Endothelial cell of umbilical vein (primary cell): ENCODE measurements around the gene MCC. TPM values are rescaled to one million over a fixed set of nuclear protein-coding genes. Genes with fewer than 3 reads are reported as not detected.

ENCODE experiments used
- BruUV-seq: library from RNA; stranded (reverse); fragments of 400-500 nt; replicated peaks from 2 replicates; lab custom pipeline; 2021; lab: Mats Ljungman, UMichigan
- CTCF ChIA-PET: fragments of 300-600, 350-600 bp; sonication (Branson Sonifier 250); formaldehyde crosslinking; loops from one replicate; lab custom pipeline; 2021; ENCODE audit warnings: antibody characterized with exemption, inconsistent platforms; lab: Charles Lee
- POLR2A ChIA-PET: fragments of 300-600, 350-600 bp; sonication (Branson Sonifier 250); formaldehyde crosslinking; loops from one replicate; lab custom pipeline; 2021; ENCODE audit warnings: antibody characterized with exemption, inconsistent platforms; lab: Charles Lee
- DNase-seq: peaks from one replicate; pipeline ENCODE4 v3.0.0-alpha.2; 2011; ENCODE audit warnings: low read depth, low spot score
- FAIRE-seq: peaks from 2 replicates; lab custom pipeline; 2011; peaks lifted over from hg19 to GRCh38; lab: Jason Lieb, UNC
- H2AFZ ChIP-seq: 2 replicates; pipeline ENCODE4 v1.6.0; 2012; ENCODE audit warnings: low read depth, low read length, control low read depth, inconsistent platforms
- H3K27ac ChIP-seq: 2 replicates; pipeline ENCODE4 v1.5.1; 2011; ENCODE audit warnings: low read depth, mild to moderate bottlenecking, control low read depth, low read length, moderate library complexity; ENCODE audit not compliant: insufficient read depth
- H3K27me3 ChIP-seq, 2 experiments: 2 replicates each; pipeline versions ENCODE4 v1.6.0 to v1.6.1; 2011; ENCODE audit warnings: low read length in 2 of 2, mixed read lengths in 1 of 2; ENCODE audit not compliant: control insufficient read depth in 2 of 2, insufficient read depth in 2 of 2
- H3K36me3 ChIP-seq, 2 experiments: 2 replicates in 1 of 2; 3 replicates in 1 of 2; pipeline ENCODE4 v1.5.1; 2011; ENCODE audit warnings: low read length in 2 of 2, mild to moderate bottlenecking in 1 of 2, moderate library complexity in 1 of 2; ENCODE audit not compliant: control insufficient read depth in 2 of 2, insufficient read depth in 2 of 2; ENCODE audit errors: extremely low read depth in 1 of 2
- H3K4me1 ChIP-seq: 3 replicates; pipeline ENCODE4 v1.5.1; 2011; ENCODE audit warnings: mild to moderate bottlenecking, low read length; ENCODE audit not compliant: control insufficient read depth, insufficient read depth; ENCODE audit errors: extremely low read depth
- H3K4me2 ChIP-seq: 2 replicates; pipeline ENCODE4 v1.6.1; 2011; ENCODE audit warnings: low read length, control low read depth, mixed read lengths; ENCODE audit not compliant: insufficient read depth
- H3K4me3 ChIP-seq, 3 experiments: fragments of 200-600 bp in 1 of 3; sonication (generic), shearing (Covaris generic) in 1 of 3; replicated peaks in 1 of 3; 2 replicates each; pipeline ENCODE4 v1.5.1; 2011 to 2016; ENCODE audit warnings: control low read depth in 3 of 3, low read length in 3 of 3, mild to moderate bottlenecking in 2 of 3, inconsistent platforms in 1 of 3, low read depth in 1 of 3, moderate library complexity in 1 of 3; ENCODE audit not compliant: insufficient read depth in 1 of 3
- H3K79me2 ChIP-seq: 2 replicates; pipeline ENCODE4 v1.6.0; 2012; ENCODE audit warnings: low read length, inconsistent platforms; ENCODE audit not compliant: control insufficient read depth, insufficient read depth
- H3K9ac ChIP-seq: replicated peaks from 2 replicates; pipeline ENCODE3; 2011; ENCODE audit warnings: low read length, control low read depth; ENCODE audit not compliant: insufficient read depth; ENCODE audit errors: extremely low read depth
- H3K9me1 ChIP-seq: replicated peaks from 3 replicates; pipeline ENCODE4 v1.6.0; 2011; ENCODE audit warnings: mild to moderate bottlenecking, low read length; ENCODE audit not compliant: control insufficient read depth, insufficient read depth; ENCODE audit errors: extremely low read depth
- H3K9me3 ChIP-seq: replicated peaks from 2 replicates; pipeline ENCODE4 v1.5.1; 2012; ENCODE audit warnings: low read length, inconsistent platforms; ENCODE audit not compliant: control insufficient read depth, insufficient read depth
- H4K20me1 ChIP-seq: replicated peaks from 2 replicates; pipeline ENCODE3; 2011; ENCODE audit warnings: mild to moderate bottlenecking, low read length; ENCODE audit not compliant: control insufficient read depth, insufficient read depth; ENCODE audit errors: extremely low read depth
- EZH2 ChIP-seq: IDR thresholded peaks from 2 replicates; pipeline ENCODE4 v1.6.1; 2012; ENCODE audit warnings: borderline replicate concordance, low read depth, mild to moderate bottlenecking, moderate library complexity, low read length, inconsistent platforms; ENCODE audit not compliant: severe bottlenecking
- FOS ChIP-seq: IDR thresholded peaks from 2 replicates; pipeline ENCODE4 v1.6.1; 2011; ENCODE audit warnings: mild to moderate bottlenecking, low read length, moderate library complexity, borderline replicate concordance; ENCODE audit not compliant: insufficient read depth
- GATA2 ChIP-seq: IDR thresholded peaks from 2 replicates; pipeline ENCODE4 v1.7.0; 2011; ENCODE audit warnings: low read depth, mild to moderate bottlenecking, moderate library complexity, mixed read lengths, low read length; ENCODE audit not compliant: insufficient read length, insufficient read depth
- JUN ChIP-seq: IDR thresholded peaks from 2 replicates; pipeline ENCODE4 v1.6.1; 2011; ENCODE audit warnings: borderline replicate concordance, low read depth; ENCODE audit not compliant: insufficient read length, insufficient read depth
- MYC ChIP-seq: IDR thresholded peaks from one replicate; pipeline ENCODE4 v1.6.1; 2011; ENCODE audit warnings: mild to moderate bottlenecking, low read depth, low read length
- POLR2A ChIP-seq: IDR thresholded peaks from 2 replicates; pipeline ENCODE4 v1.6.1; 2012; ENCODE audit warnings: low read depth, mild to moderate bottlenecking, control low read depth, low read length
- POLR2AphosphoS5 ChIP-seq: IDR thresholded peaks from 2 replicates; pipeline ENCODE4 v1.6.1; 2012; ENCODE audit warnings: low read depth, mild to moderate bottlenecking, control low read depth, low read length, moderate library complexity; ENCODE audit not compliant: insufficient read depth
- dilution Hi-C: fragments of 300-500 bp; cut with MboI; formaldehyde crosslinking; loops from one replicate; pipeline ENCODE4 v1.15.0; 2019; ENCODE audit warnings: low sequenced_read_pairs; ENCODE audit not compliant: extremely low pct_ligation_motif_present
- intact Hi-C: fragments of 100-400 bp; cut with micrococcal nuclease; formaldehyde crosslinking; loops from one replicate; pipeline ENCODE4 v1.10.0; 2022
- polyA plus RNA-seq, 4 experiments: library from polyadenylated mRNA; depleted of rRNA in 3 of 4; stranded (reverse) in 3 of 4; unstranded in 1 of 4; fragments of >200 nt; gene quantifications; 2 replicates each; pipeline versions ENCODE4 v1.2.1 to v1.2.3, GENCODE V29; 2011 to 2012; ENCODE audit warnings: missing spikeins in 1 of 4
- total RNA-seq: library from RNA; stranded (reverse); gene quantifications from 2 replicates; pipeline ENCODE4 v1.2.3, GENCODE V29; 2021
- TF ChIP-seq, protein P1 (sequence below): IDR thresholded peaks from 2 replicates; pipeline ENCODE4 v1.6.1; 2011; ENCODE audit not compliant: insufficient read depth, insufficient read length
- TF ChIP-seq, protein P2 (sequence below), 2 donors: IDR thresholded peaks; 1 replicate in 1 of 2; 2 replicates in 1 of 2; pipeline ENCODE4 v1.5.1; 2011; ENCODE audit warnings: low read length in 2 of 2, mild to moderate bottlenecking in 2 of 2, moderate library complexity in 2 of 2, control low read depth in 1 of 2, inconsistent platforms in 1 of 2, low read depth in 1 of 2; ENCODE audit not compliant: insufficient read depth in 1 of 2; ENCODE audit errors: extremely low read depth in 1 of 2

Gene MCC
- total and polyA plus RNA-seq, 2 donors (not counting 3 experiments of a cell fraction or from before 2014, with no cell fraction given) = 6.9 to 27.5 TPM

- Histone ChIP-seq H3K4me1 (peaks cover 6% of the 10 kb centered on the region), H3K9ac (no peak overlapping the region), H3K27ac (no peak overlapping the region), H2AFZ (no peak overlapping the region), H4K20me1 (no peaks in the 10 kb centered on the region), H3K79me2 (no peaks in the 10 kb centered on the region), H3K9me3 (no peaks in the 10 kb centered on the region), H3K27me3 (peaks cover 0 to 2% of the 10 kb centered on the region in 2 experiments), H3K9me1 (no peaks in the 10 kb centered on the region), H3K4me2 (no peak overlapping the region), H3K36me3 (no peaks in the 10 kb centered on the region), H3K4me3 (no peak overlapping the region)
- dilution Hi-C loops = no loop called here
- ChIA-PET POLR2A (no interaction called here), CTCF (no interaction called here)
- TF ChIP-seq, protein P1, sequence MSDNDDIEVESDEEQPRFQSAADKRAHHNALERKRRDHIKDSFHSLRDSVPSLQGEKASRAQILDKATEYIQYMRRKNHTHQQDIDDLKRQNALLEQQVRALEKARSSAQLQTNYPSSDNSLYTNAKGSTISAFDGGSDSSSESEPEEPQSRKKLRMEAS = no peak
- TF ChIP-seq JUN (no peak), MYC (no peak), POLR2A (no peak), EZH2 (no peak), FOS (no peak), GATA2 (no peak), POLR2AphosphoS5 (no peak)
- TF ChIP-seq, protein P2, sequence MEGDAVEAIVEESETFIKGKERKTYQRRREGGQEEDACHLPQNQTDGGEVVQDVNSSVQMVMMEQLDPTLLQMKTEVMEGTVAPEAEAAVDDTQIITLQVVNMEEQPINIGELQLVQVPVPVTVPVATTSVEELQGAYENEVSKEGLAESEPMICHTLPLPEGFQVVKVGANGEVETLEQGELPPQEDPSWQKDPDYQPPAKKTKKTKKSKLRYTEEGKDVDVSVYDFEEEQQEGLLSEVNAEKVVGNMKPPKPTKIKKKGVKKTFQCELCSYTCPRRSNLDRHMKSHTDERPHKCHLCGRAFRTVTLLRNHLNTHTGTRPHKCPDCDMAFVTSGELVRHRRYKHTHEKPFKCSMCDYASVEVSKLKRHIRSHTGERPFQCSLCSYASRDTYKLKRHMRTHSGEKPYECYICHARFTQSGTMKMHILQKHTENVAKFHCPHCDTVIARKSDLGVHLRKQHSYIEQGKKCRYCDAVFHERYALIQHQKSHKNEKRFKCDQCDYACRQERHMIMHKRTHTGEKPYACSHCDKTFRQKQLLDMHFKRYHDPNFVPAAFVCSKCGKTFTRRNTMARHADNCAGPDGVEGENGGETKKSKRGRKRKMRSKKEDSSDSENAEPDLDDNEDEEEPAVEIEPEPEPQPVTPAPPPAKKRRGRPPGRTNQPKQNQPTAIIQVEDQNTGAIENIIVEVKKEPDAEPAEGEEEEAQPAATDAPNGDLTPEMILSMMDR (IDR thresholded peaks at IDR 0.05; ENCODE audit: extremely low read depth in 1 of 2, insufficient read depth in 1 of 2, low read depth in 1 of 2, low read length in 2 of 2) = no peak
- intact Hi-C loops = no loop called here
- BruUV-seq = no TSS peak
- FAIRE-seq = no peak
- DNase-seq = no peak
Observed at GRCh38 chr5:113299591-113299990, 188.7 kb downstream of the MCC start.
